ENCODE results near the gene LSM11. TPM values are rescaled to one million over a fixed set of nuclear protein-coding genes. Genes with fewer than 3 reads are reported as not detected.

The LSM11 gene
- total RNA-seq, 1 donor from 2014 or later, result 3.0 TPM

GRCh38 chr5:157758706-157759105, 15.2 kb downstream of the LSM11 start:
- H3K4me3 ChIP-seq (ENCODE audit: low read depth, low read length), result no peak overlapping the region
- no peak for TF ChIP-seq CTCF (conservative IDR thresholded peaks at IDR 0.05; ENCODE audit: low read depth, low read length)
- DNase-seq (ENCODE audit: low read depth), result no peak

- no peak overlapping the region for H3K4me3 ChIP-seq (ENCODE audit: low read depth, low read length)
- peak; percentile 89 for TF ChIP-seq CTCF (conservative IDR thresholded peaks at IDR 0.05; ENCODE audit: low read depth, low read length)
- DNase-seq (ENCODE audit: low read depth), result peak; percentile 31
Measured at GRCh38 chr5:157761690-157762621, 18.4 kb downstream of the LSM11 start.

GRCh38 chr5:157764531-157764930, 21.0 kb downstream of the LSM11 start:
- no peak for TF ChIP-seq CTCF (conservative IDR thresholded peaks at IDR 0.05; ENCODE audit: low read depth, low read length)
- H3K4me3 ChIP-seq (ENCODE audit: low read depth, low read length), result no peak overlapping the region
- no peak for DNase-seq (ENCODE audit: low read depth)

GRCh38 chr5:157766442-157766841, 22.9 kb downstream of the LSM11 start:
- no peak for DNase-seq (ENCODE audit: low read depth)
- no peak for TF ChIP-seq CTCF (conservative IDR thresholded peaks at IDR 0.05; ENCODE audit: low read depth, low read length)
- no peak overlapping the region for H3K4me3 ChIP-seq (ENCODE audit: low read depth, low read length)

GRCh38 chr5:157766902-157767301, 23.4 kb downstream of the LSM11 start:
- TF ChIP-seq CTCF (conservative IDR thresholded peaks at IDR 0.05; ENCODE audit: low read depth, low read length), result no peak
- no peak for DNase-seq (ENCODE audit: low read depth)
- H3K4me3 ChIP-seq (ENCODE audit: low read depth, low read length), result no peak overlapping the region

- H3K4me3 ChIP-seq (ENCODE audit: low read depth, low read length), result no peak overlapping the region
- TF ChIP-seq CTCF (conservative IDR thresholded peaks at IDR 0.05; ENCODE audit: low read depth, low read length), result no peak
- DNase-seq (ENCODE audit: low read depth), result no peak
Measured at GRCh38 chr5:157767689-157768088, 24.2 kb downstream of the LSM11 start.

- no peak overlapping the region for H3K4me3 ChIP-seq (ENCODE audit: low read depth, low read length)
- no peak for DNase-seq (ENCODE audit: low read depth)
- no peak for TF ChIP-seq CTCF (conservative IDR thresholded peaks at IDR 0.05; ENCODE audit: low read depth, low read length)
Measured at GRCh38 chr5:157770665-157771064, 27.2 kb downstream of the LSM11 start.

Data from epithelial cell of proximal tubule (primary cell).